NCI-H446 (cell line): ENCODE data around the gene DUT.
"Not testable (repeated sequence)": the region's sequence is repeated elsewhere in the genome, so short reads cannot be mapped to it uniquely, and the experiment has no call there.

Experiments used
- DNase-seq, 2 experiments: peaks; one replicate each; lab custom pipeline; 2025; lab: John Stamatoyannopoulos, UW

Gene DUT

DNA sequence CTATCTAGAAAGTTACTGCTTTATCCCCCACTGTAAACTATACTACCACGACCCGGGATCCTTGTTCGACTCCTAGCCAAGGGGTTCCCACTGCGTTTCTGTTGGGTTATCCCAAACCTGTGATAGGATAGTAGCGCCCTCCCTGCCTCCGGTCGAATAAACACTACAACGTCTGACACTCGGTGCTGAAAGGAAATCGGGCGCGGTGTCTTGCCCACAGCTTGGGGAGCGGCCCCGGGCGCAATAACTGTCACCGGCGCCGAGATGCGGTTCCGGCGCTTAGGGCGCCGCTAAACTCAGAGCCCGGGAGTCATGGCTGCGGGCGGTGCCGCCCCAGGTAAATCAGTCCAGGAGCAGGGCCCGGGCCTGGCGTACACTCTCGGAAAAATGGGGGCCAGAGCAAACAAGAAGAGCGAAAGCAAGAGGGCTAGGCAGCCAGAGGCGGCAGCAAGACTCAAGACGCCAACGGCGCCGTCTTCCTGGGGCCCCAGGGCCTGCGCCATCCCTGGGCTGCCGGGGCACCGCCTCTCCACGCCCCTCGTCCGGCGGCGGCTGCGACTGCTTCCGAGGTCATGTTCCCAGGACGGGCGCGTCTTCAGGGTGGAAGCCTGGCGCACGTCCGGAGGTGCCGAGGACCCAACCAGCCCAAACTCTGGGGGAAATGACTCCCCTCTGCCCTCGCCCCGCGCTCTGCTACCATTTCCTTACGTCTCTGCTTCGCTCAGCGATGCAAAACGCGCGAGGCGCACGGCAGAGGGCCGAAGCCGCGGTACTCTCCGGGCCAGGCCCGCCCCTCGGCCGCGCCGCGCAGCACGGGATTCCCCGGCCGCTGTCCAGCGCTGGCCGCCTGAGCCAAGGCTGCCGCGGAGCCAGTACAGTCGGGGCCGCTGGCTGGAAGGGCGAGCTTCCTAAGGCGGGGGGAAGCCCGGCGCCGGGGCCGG lies at the start of gene DUT:
DUT (plus strand) TSS at position 575 of the 941 bp plus-strand sequence; CDS start at position 662, 87 bp downstream.
- peak; percentile 43 to 70 for DNase-seq

DNA sequence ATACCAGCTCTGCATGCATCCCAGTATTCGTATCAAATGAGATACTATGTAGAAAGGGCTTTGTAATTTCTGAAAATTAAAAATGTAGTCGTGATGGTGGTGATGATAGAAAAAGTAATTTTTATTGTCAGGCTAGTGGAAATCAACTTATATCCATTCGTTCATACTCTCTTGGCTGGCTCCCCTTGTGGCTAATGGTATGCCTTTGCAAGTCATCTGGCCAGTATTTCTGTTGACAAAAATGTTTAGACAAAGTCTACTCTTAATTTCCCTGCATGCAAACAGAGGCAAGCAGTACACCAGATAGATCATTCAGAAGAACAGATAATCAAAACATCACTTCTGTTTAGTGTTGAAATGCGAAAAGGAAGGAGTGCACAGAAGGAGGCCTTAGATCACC lies 49.6 kb upstream of the DUT start:
- DNase-seq = no peak

DNA sequence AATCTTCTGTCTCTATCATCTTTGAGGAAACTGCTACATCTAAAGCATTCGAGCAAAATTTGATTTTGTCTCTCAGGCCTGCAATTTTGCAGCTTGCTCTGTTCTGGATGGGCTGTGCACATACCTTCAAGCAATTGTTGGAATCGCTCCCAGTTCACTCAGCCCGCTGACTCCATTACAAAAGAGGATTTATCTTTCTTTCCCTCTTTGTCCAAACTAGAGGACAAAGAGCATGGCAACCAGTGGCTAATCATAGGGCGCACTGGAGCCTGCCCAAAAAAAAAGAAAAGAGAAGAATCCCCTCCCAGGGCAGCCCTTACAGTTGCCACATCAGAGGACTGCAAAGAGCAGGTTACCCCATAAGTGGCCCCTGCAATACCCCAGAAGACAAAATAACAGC lies 49.0 kb upstream of the DUT start:
- DNase-seq = peak in 1 of 2 experiments; percentile 20

DNA sequence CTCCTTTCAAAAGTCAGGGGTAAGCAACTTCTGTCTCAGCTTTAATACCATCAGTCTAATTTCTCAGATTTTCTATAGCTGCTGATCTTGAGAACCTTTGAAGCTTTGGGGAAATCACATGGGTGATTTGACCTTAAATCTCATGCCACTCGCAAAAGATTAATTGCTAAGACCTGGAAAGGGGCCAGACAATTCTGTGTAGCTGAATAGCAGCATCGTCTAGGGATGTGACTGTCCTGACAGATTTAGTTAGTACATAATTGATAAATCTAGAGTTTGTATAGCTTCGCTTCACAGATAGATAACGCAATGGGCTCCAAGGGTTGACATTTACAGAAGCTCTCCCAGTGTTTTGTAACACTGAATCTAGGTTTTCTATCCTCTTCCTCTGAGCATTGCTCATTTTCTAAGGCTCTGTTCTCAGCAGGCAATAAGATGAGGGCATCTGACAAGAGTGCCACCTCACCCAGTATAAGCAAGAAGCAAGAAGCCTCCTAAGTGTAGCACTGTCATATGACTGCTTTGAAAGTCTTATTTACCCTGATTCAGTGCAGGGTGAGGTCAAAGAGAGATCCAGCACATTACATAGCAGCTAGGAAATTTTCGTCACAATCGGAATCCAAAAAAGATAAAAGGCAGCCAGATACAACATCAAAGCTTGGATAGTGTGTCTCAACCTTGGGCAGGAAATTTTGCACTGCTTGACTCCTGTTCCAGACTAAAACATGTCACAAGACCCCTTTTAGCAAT lies 47.7 kb upstream of the DUT start:
- DNase-seq = peak in 1 of 2 experiments; percentile 42

DNA sequence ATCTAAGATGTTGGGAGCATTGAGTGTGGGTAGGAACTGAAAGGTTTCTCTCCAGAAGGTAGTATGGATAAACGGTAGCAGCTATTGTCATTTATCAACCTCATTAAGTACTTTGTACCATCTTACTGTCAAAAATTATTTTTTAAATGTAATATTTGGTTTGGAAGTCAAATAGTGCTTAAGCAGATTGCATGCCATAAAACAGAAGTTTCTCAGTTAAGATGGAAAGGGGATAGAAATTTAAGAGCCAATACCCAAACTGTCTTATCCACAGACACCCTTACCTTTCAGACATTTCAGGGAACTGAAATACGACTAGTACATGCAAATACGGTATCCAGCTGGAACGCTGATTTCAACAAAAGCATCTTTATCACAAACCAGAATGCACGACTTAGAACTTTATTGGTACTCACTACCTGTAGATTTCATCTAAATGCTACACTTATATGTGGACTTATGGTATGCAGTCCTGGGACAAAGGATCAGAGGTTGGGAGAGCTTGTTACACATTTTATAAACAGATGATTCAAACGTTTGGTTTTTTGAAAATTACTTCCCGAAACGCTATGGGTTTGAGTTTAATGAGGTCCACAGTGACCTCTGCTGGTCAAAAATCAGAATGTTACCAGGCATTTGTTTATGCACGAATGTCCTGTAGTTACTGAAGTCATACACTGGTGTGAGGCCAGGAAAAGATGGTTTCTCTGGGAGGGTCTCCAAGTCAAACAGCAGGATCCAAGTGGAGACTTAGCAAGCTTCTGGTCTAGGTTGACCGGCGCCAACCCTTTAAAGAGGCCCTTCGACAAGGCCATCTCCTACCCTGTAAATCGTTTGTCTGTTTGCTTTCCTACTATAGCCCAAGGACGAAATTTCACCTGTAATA lies 45.7 kb upstream of the DUT start:
- peak; percentile 91 to 94 for DNase-seq

DNA sequence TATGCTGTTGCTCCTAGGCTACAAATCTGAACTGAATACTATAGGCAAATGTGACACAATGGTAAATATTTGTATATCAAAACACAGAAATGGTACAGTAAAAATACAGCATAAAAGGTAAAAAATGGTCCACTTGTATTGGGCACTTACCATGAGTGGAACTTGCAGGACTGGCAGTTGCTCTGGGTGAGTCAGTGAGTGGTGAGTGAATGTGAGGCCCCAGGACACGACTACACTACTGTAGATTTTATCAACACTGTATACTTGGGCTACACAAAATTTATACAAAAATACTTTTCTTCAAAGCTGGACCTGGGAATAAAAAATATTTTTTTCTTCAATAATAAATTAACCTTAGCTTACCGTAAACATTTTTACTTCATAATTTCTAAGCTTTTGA lies 41.6 kb upstream of the DUT start:
- DNase-seq = no peak

DNA sequence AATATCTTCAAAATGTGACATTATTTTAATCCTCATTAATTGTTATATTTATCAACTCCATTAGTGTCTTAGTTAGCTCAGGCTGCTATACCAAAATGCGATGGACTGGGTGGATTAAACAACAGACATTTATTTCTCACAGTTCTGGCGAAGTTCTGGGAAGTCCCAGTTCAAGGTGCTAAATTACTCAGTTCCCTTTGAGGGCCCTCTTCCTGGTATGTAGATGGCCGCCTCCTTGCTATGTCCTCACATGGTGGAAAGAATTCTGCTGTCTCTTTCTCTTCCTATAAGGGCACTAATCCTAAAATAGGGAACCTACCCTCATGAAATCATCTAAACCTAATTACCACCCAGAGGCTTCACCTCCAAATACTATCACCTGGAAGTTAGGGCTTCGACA lies 38.8 kb upstream of the DUT start:
- DNase-seq = no peak

DNA sequence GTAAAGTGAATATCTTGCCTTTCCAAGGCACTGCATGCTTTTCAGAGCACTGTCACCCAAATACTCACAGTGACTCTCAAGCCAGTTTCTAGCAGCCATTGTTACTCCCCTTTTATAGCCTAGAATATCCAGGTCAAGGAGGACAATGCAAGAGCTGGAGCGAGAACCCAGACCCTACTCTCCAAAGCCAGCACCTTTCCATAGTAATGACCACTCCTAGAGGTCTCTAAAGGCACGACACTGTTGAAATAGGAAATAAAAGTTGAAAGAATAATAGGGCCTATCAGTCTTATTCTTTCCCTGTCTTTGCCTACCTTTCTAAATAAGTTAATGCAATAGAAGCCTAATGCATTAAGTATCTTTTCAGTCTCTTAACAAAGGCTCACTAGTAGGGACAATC lies 33.6 kb upstream of the DUT start:
- DNase-seq = no peak

DNA sequence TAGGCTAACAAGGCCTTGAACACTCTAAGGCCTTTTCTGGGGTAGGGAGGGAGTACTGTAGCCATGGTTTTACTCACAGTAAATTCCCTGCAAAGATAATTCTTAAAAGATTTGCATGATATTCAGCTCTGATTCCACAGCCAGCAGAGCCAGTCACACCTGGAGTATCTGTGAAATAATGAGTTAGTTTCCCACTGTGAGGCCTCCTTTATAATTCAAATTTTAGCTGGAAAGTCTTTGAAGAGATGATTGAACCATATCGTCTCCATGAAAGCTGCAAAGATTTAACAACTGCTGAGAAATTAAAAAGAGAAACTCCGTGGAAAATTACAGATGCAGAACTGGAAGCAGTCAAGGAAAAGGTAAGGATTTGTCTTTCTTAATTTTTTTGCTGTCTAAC lies 32.3 kb upstream of the DUT start:
- no peak for DNase-seq

DNA sequence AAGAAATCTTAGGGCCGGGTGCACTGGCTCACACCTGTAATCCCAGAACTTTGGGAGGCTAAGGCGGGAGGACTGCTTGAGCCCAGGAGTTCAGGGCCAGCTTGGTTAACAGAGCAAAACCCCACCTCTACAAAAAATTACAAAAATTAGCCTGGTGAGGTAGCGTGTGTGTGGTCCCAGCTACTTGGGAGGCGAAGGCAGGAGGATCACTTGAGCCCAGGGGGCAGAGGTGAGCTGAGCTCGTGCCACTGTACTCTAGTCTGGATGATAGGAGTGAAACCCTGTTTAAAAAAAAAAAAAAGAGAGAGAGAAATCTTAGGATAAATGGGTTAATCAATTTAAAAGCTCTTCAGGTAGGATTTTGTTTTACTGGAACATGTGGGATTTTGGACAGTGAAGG lies 31.2 kb upstream of the DUT start:
- no peak for DNase-seq

DNA sequence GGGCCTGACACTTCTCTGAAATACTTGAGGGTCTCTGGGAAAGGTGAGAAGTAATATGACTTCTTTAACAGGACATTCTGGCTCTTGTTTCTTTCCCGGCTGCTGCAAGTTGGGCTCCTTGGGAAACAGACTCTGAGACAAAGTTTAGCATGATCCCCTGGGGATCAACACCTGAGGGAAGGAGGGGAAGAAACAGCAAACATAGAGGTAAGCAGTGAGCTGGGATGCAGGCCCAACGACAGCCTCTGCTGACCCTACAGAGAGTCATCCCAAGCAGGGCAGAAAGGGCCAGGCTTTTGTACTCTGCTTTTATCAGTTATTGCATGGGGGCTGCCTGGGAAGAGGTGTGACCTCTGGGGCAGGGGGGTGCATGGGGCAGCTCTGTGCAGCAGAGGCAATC lies 26.8 kb upstream of the DUT start:
- no peak for DNase-seq

DNA sequence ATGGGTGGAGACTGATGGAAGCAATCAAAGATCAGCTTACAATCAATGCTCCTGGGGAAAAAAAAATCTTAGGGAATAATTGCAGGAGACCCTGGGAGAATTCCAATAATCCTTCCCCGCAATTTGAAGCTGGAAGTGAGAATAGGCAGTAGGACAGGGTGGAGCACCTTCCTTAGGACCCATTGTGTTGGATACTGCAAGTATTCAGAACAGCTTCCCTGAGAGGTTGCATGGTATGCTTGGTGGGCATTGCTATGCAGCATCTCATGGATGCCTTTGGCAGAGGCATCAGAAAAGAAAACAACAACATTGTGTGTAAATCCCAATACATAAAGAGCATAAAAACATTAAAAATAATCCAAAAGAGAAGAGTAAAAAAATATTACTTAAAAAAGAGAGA lies 24.6 kb upstream of the DUT start:
- no peak for DNase-seq

DNA sequence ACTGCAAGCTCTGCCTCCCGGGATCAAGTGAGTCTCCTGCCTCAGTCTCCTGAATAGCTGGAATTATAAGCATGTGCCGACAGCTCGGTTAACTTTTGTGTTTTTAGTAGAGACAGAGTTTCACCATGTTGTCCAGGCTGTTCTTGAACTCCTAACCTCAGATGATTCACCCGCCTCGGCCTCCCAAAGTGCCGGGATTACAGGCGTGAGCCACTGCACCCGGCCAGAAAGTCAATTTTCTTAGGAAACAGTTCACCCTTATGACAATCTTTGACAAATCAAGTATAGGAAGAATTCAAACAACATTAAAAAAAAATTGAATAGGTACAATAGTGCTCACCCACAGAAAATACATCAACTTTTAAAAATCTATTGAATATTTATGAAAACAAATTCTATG lies 23.6 kb upstream of the DUT start:
- DNase-seq = no peak

DNA sequence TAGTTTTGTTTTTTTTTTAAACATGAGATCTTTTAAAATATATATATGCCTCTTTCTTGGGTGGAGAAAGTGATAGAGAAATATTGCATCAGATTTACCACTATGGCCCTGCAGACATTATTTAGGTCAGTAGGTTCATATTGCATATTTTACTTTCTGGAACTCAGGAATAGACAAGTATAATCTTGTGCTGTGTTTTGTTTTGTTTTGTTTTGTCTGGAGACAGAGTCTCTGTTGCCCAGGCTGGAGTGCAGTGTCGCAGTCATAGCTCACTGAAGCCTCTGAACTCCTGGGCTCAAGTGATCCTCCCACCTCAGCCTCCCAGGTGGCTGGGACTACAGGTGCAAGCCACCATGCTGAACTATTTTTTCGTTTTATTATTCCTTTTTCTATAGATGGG lies 21.5 kb upstream of the DUT start:
- DNase-seq = no peak

DNA sequence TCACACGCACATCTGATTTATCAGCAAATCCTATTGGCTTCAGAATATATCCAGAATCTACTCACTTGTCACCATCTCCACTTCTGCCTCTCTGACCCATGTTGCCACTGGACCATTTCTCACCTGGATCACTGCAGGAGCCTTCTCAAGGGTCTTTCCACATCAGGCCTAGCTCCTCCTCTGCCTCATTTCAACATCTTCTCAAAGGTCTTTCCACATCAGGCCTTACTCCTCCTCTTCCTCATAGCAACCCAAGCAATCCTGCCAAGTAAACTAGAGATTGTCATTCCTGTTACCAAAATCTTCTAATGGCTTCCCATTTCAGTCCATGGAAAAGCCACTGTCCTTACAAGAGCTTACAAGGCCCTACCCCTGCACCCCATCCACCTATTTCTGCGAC lies 18.0 kb upstream of the DUT start:
- no peak for DNase-seq

DNA sequence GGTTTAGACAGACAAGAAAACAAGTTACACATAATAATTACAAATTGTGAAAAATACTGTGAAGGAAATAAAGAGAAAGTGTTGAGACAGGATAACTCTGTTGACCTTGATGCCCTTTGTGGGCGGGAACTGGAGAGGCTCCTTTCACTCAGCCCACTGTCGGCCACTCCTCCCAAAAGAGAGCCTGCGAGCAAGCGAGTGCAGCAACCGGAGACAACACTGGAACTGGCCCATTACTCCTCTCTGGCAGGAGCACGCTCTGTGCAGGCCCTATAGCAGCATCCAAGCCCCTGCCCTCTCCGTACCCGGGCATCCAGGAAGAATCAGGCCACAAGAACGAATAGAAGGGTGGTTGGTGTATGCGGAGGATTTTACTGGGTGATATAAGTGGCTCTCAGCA lies 16.2 kb upstream of the DUT start:
- DNase-seq = no peak

DNA sequence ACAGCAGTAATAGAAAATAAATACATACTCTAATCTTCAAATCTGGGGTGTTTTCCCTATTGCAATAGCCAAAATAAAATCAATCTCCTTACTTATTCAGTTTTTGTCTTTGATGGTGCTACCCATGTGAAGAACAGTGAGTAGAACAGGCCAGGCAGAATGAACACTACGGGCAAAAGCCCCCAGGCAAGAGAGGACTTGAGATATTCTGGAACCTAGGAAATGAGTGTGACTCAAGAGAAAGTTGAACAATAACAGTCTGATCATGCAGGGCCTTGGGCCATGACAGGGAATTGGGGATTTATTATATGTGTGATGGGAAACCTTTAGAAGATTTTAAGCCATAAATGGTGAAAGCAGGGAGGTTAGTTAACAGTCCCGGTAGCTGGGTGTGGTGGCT lies 14.0 kb upstream of the DUT start:
- DNase-seq = no peak

DNA sequence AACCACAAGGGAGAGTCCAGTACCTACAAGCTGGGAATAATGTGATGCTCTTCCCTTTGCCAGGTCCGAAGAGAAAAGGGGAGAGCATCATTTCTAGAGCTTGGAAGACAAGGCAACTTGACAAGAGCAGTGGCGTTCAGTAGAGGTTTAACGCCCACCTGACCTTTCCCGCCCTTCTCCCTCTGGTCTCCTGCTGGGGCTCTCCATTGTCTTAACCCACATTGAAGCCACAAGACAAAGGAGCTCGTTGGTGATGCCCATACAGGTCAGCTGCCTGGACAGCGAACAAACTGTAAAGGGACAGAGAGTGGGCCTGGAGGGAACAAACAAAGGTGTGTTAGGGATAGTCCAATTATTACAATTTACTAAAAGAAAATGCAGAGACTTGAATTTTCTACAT lies 13.1 kb upstream of the DUT start:
- no peak for DNase-seq

DNA sequence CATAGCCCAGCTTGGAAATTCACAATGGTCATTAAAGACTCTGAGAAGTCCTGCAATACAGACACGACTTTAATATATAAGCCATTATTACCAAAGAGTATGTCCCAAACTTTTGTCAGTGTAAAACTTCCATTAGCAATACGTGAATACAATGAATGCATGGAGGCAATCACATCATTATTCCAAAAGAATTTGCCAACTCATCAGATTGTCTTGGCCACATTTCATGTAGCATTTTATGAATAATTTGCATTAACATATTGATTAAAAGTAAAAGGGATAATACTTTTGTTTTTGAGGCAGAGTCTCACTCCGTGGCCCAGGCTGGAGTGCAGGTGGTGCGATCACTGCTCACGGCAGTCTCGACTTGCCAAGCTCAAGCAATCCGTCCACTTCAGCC lies 7.9 kb upstream of the DUT start:
- no peak for DNase-seq

DNA sequence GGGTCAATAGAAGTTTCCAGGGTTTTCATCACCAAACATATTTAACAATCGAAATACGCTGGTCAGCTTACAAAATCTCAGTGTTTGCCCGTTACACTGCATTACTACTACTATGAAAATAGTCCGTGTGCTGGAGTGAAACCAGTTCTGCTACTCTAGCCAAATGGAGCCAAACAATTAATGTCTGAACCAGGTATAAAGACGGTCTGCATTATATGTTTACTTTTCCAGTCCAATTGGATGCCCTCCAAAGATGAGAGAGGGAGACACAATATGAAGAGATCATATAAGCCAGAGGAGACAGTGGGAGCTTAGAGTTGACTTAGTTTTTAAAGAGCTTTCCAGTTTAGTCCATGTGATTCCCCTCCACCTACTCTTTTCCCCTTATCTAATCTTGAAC lies 6.3 kb upstream of the DUT start:
- no peak for DNase-seq

DNA sequence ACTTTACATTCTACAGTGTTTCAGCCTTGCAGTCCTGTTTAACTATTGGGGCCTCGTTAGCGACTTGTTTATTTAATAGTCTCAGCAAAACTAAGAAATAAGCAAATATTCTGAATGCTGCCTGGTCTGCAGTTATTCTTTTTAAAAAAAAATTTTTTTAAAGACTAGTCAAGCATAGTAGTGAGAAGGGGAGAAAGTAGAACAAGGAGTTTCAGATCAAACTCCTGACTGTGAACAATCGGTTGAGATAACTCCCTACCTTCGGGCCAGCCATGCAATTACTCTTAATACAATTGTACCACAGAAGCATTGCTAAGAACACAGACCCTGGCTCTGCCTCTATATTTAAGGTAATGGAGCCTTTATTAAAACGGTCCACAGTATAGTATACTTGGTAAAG lies 5.8 kb upstream of the DUT start:
- DNase-seq = no peak

DNA sequence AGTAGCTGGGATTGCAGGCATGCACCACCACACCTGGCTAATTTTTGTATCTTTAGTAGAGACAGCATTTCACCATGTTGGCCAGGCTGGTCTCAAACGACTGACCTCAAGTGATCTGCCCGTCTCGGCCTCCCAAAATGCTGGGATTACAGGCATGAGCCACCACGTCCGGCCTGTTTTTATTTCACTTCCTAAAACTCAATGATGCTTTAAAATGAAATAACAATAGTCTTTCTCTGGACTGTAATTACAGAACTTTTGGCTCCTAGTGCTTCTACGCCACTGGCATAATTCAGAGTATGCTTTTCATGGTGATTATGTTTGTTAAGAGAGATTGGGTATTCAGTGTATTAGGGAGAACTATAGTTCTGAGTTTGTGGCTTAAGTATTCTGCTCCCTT lies 5.0 kb upstream of the DUT start:
- DNase-seq = not testable (repeated sequence)
